HepG2 (cell line): ENCODE results near the gene RPTOR. TPM values are rescaled to one million over a fixed set of nuclear protein-coding genes. Genes with fewer than 3 reads are reported as not detected.

Experiments
- ATM ChIP-seq: fragments of 450-650 bp; IDR thresholded peaks from 2 replicates; pipeline ENCODE4 v1.7.1; 2017; ENCODE audit warnings: mild to moderate bottlenecking, borderline replicate concordance
- BCLAF1 ChIP-seq: fragments of 450-650 bp; IDR thresholded peaks from 2 replicates; pipeline ENCODE4 v1.6.1; 2017; ENCODE audit warnings: mild to moderate bottlenecking
- PAWR ChIP-seq: sonication (generic); formaldehyde crosslinking; IDR thresholded peaks from 2 replicates; pipeline ENCODE4 v1.4.0; 2020; ENCODE audit warnings: missing genetic modification reagents, mild to moderate bottlenecking, borderline replicate concordance
- SRSF1 ChIP-seq: fragments of 200-400 bp; formaldehyde crosslinking; optimal IDR thresholded peaks from 2 replicates; pipeline ENCODE3; 2017; ENCODE audit warnings: mild to moderate bottlenecking, low read depth, low read length, moderate library complexity
- ZBTB40 ChIP-seq, 2 experiments: fragments of 450-650 bp in 1 of 2; sonication (generic) in 1 of 2; formaldehyde crosslinking in 1 of 2; IDR thresholded peaks; 2 replicates each; pipeline versions ENCODE4 v1.6.1 to v1.8.0; 2016 to 2022; ENCODE audit warnings: antibody characterized with exemption in 1 of 2, mild to moderate bottlenecking in 1 of 2, missing genetic modification reagents in 1 of 2
- ZNF468 ChIP-seq: sonication (generic); formaldehyde crosslinking; IDR thresholded peaks from 2 replicates; pipeline ENCODE4 v1.8.0; 2022; ENCODE audit warnings: mild to moderate bottlenecking, moderate library complexity, missing genetic modification reagents
- polyA plus RNA-seq, 8 experiments: library from polyadenylated mRNA; depleted of rRNA in 3 of 8; stranded (reverse) in 7 of 8; unstranded in 1 of 8; fragments of >200 nt; fragmentation: Illumina TruSeq in 4 of 8; extraction: Trizol in 4 of 8; gene quantifications; 2 replicates each; pipeline versions ENCODE4 v1.2.1 to v1.2.3, GENCODE V29; 2011 to 2016; ENCODE audit warnings: low read depth in 4 of 8, missing spikeins in 1 of 8, mixed read lengths in 1 of 8; ENCODE audit not compliant: insufficient read depth in 1 of 8
- total RNA-seq, 5 experiments: library from RNA; depleted of rRNA; stranded (reverse); fragments of >200 nt; fragmentation: Illumina TruSeq; extraction: Trizol; gene quantifications; 2 replicates each; pipeline ENCODE4 v1.2.3, GENCODE V29; 2016; ENCODE audit warnings: low read depth in 1 of 5
- TF ChIP-seq, protein P1 (sequence below): sonication (generic); formaldehyde crosslinking; IDR thresholded peaks from 2 replicates; pipeline ENCODE4 v1.4.0; 2020; ENCODE audit warnings: missing genetic modification reagents, borderline replicate concordance
- TF ChIP-seq, protein P2 (sequence below): sonication (generic); formaldehyde crosslinking; IDR thresholded peaks from 2 replicates; pipeline ENCODE4 v1.4.0; 2020; ENCODE audit warnings: missing genetic modification reagents, mild to moderate bottlenecking, borderline replicate concordance

Gene RPTOR
- total and polyA plus RNA-seq, 2 of the 13 experiments (the other 11 are each of a cell fraction or from before 2014, with no cell fraction given): 6.6 to 25.3 TPM

GRCh38 chr17:80898716-80899115 lies 354.1 kb downstream of the RPTOR start (continued):
- TF ChIP-seq ZBTB40 (IDR thresholded peaks at IDR 0.05) (no peak), ZBTB40 (CRISPR knock-in tag; IDR thresholded peaks at IDR 0.05) (no peak), SRSF1 (no peak), PAWR (CRISPR knock-in tag) (no peak), ZNF468 (CRISPR knock-in tag) (no peak), BCLAF1 (no peak), ATM (no peak)
- TF ChIP-seq, protein P1, sequence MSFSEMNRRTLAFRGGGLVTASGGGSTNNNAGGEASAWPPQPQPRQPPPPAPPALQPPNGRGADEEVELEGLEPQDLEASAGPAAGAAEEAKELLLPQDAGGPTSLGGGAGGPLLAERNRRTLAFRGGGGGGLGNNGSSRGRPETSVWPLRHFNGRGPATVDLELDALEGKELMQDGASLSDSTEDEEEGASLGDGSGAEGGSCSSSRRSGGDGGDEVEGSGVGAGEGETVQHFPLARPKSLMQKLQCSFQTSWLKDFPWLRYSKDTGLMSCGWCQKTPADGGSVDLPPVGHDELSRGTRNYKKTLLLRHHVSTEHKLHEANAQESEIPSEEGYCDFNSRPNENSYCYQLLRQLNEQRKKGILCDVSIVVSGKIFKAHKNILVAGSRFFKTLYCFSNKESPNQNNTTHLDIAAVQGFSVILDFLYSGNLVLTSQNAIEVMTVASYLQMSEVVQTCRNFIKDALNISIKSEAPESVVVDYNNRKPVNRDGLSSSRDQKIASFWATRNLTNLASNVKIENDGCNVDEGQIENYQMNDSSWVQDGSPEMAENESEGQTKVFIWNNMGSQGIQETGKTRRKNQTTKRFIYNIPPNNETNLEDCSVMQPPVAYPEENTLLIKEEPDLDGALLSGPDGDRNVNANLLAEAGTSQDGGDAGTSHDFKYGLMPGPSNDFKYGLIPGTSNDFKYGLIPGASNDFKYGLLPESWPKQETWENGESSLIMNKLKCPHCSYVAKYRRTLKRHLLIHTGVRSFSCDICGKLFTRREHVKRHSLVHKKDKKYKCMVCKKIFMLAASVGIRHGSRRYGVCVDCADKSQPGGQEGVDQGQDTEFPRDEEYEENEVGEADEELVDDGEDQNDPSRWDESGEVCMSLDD (CRISPR knock-in tag): no peak
- TF ChIP-seq, protein P2, sequence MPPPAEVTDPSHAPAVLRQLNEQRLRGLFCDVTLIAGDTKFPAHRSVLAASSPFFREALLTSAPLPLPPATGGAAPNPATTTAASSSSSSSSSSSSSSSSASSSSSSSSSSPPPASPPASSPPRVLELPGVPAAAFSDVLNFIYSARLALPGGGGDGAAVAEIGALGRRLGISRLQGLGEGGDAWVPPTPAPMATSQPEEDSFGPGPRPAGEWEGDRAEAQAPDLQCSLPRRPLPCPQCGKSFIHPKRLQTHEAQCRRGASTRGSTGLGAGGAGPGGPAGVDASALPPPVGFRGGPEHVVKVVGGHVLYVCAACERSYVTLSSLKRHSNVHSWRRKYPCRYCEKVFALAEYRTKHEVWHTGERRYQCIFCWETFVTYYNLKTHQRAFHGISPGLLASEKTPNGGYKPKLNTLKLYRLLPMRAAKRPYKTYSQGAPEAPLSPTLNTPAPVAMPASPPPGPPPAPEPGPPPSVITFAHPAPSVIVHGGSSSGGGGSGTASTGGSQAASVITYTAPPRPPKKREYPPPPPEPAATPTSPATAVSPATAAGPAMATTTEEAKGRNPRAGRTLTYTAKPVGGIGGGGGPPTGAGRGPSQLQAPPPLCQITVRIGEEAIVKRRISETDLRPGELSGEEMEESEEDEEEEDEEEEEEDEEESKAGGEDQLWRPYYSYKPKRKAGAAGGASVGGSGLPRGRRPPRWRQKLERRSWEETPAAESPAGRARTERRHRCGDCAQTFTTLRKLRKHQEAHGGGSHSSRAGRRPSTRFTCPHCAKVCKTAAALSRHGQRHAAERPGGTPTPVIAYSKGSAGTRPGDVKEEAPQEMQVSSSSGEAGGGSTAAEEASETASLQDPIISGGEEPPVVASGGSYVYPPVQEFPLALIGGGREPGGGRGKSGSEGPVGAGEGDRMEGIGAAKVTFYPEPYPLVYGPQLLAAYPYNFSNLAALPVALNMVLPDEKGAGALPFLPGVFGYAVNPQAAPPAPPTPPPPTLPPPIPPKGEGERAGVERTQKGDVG: no peak
